ENCODE measurements around the gene DEFB124. TPM values are rescaled to one million over a fixed set of nuclear protein-coding genes. Genes with fewer than 3 reads are reported as not detected.

DEFB124 gene
- total and polyA plus RNA-seq, 4 donors, result 0.18 TPM; not detected in 3

DNA sequence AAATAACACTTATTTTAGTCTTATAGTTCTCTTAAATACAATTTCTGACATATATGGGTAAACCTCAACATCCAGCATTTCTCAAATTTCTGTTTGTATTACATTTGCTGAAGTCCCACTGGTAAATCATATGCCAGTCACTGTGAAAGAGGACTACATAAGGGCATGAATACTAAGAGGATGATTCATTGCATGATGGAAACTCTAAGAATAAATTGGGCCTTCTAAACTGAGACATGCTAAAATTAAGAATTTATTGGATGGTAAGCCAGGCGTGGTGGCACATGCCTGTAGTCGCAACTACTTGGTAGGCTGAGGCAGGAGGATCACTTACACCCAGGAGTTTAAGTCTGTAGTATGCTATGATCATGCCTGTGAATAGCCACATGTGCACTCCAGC lies 22.4 kb downstream of the DEFB124 start:
- WGBS, 2 donors, result 81 to 85% methylated on average over 2 of the region's 2 CpGs
- Histone ChIP-seq H3K9me3 (ENCODE audit: control insufficient read depth in 4 of 4, insufficient read depth in 3 of 4, low read length in 3 of 4) (peaks cover 0 to 2% (median 0%) of the 10 kb centered on the region in 4 donors), H3K9ac (ENCODE audit: insufficient read depth in 1 of 2, low read length in 2 of 2) (no peak overlapping the region), H3K4me3 (no peak overlapping the region), H3K27ac (ENCODE audit: low read depth in 1 of 2, low read length in 1 of 2) (no peak overlapping the region), H3K36me3 (ENCODE audit: control insufficient read depth in 4 of 4, insufficient read depth in 4 of 4, low read length in 4 of 4) (no peaks in the 10 kb centered on the region), H3K4me1 (ENCODE audit: control insufficient read depth in 5 of 5, insufficient read depth in 5 of 5, low read length in 5 of 5) (no peaks in the 10 kb centered on the region), H3K27me3 (ENCODE audit: control insufficient read depth in 3 of 3, insufficient read depth in 3 of 3, low read length in 2 of 3) (no peaks in the 10 kb centered on the region)
- ATAC-seq (ENCODE audit: insufficient read depth, low FRiP score) (no peak), DNase-seq (no peak)
- TF ChIP-seq, protein P1, sequence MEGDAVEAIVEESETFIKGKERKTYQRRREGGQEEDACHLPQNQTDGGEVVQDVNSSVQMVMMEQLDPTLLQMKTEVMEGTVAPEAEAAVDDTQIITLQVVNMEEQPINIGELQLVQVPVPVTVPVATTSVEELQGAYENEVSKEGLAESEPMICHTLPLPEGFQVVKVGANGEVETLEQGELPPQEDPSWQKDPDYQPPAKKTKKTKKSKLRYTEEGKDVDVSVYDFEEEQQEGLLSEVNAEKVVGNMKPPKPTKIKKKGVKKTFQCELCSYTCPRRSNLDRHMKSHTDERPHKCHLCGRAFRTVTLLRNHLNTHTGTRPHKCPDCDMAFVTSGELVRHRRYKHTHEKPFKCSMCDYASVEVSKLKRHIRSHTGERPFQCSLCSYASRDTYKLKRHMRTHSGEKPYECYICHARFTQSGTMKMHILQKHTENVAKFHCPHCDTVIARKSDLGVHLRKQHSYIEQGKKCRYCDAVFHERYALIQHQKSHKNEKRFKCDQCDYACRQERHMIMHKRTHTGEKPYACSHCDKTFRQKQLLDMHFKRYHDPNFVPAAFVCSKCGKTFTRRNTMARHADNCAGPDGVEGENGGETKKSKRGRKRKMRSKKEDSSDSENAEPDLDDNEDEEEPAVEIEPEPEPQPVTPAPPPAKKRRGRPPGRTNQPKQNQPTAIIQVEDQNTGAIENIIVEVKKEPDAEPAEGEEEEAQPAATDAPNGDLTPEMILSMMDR (IDR thresholded peaks at IDR 0.05; ENCODE audit: control extremely low read depth, extremely low read depth), result no peak

DNA sequence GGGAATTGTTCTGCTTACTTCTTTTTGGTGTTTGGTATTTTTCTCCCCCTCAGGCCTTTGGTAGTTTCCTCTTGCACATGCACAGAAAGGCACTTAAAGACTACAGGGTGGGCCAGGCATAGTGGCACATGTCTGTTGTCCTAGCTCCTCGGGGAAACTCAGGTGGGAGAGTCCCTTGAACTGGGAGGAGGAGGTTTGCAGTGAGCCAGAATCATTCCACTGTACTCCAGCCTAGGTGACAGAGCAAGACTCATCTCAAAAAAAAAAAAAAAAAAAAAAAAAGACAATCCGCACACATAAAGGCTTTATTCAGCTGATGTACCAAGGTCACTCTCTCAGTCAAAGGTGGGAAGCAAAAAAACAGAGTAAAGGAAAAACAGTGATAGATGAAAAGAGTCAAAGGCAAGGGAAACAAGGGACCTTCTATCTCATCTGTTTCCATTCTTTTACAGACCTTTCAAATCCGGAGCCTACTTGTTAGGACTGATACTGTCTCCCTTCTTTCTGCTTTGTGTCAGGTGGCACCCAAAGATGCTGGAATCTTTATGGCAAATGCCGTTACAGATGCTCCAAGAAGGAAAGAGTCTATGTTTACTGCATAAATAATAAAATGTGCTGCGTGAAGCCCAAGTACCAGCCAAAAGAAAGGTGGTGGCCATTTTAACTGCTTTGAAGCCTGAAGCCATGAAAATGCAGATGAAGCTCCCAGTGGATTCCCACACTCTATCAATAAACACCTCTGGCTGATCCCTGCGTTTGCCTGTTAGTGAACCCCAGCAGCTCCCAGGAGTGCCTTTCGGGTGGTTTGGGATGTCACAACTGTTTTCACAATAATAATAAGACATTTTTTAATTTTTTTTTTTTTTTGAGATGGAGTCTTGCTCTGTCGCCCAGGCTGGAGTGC lies 25.2 kb downstream of the DEFB124 start:
- WGBS, 2 donors, result 73 to 76% methylated on average over 8 of the region's 8 CpGs
- TF ChIP-seq, protein P1 (IDR thresholded peaks at IDR 0.05; ENCODE audit: control extremely low read depth, extremely low read depth), result no peak
- Histone ChIP-seq H3K27me3 (ENCODE audit: control insufficient read depth in 3 of 3, insufficient read depth in 3 of 3, low read length in 2 of 3) (no peaks in the 10 kb centered on the region), H3K9me3 (ENCODE audit: control insufficient read depth in 4 of 4, insufficient read depth in 3 of 4, low read length in 3 of 4) (peaks cover 0 to 2% (median 0%) of the 10 kb centered on the region in 4 donors), H3K36me3 (ENCODE audit: control insufficient read depth in 4 of 4, insufficient read depth in 4 of 4, low read length in 4 of 4) (no peaks in the 10 kb centered on the region), H3K4me1 (ENCODE audit: control insufficient read depth in 5 of 5, insufficient read depth in 5 of 5, low read length in 5 of 5) (no peaks in the 10 kb centered on the region), H3K4me3 (no peak overlapping the region), H3K9ac (ENCODE audit: insufficient read depth in 1 of 2, low read length in 2 of 2) (no peak overlapping the region), H3K27ac (ENCODE audit: low read depth in 1 of 2, low read length in 1 of 2) (no peak overlapping the region)
- ATAC-seq (ENCODE audit: insufficient read depth, low FRiP score) (no peak), DNase-seq (no peak)

DNA sequence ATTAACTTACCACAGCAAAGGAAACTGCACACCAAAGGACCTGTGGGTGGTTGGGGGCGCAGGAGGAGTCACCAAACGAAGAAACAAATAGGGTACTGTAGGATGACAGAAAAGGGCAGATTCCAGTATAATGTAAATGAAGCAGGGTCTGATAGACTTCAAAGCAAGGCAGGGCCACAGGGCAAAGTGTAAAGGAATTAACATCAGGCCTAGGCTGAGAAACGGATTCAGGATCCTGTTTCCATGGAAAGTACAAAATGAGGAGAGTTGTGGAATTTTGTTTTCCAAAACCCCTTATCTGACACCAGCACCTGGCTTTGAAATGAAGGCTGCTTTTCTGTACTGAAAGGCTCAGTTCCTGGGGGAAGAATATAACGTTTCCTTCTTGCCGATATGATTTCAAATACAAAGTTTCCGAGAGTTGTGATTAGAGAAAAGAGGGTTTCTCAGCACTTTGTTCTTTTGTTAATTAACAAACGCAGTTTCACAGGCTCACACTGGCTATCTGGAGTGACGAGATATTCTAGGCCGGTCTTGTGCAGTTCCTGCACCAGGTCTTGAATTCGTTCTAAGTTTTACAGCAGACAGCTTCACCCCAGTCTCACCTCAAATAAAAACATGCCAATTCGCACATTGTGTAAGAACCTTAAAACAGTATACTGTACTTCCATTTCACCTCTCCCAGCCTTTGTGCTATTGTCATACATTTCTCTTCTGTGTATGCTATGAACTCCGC lies 28.7 kb downstream of the DEFB124 start:
- H3K36me3 ChIP-seq (ENCODE audit: control insufficient read depth in 4 of 4, insufficient read depth in 4 of 4, low read length in 4 of 4), result no peaks in the 10 kb centered on the region
- no peak for ATAC-seq (ENCODE audit: insufficient read depth, low FRiP score)
- H3K9ac ChIP-seq (ENCODE audit: insufficient read depth in 1 of 2, low read length in 2 of 2), result no peak overlapping the region
- H3K27me3 ChIP-seq (ENCODE audit: control insufficient read depth in 3 of 3, insufficient read depth in 3 of 3, low read length in 2 of 3), result no peaks in the 10 kb centered on the region
- H3K27ac ChIP-seq (ENCODE audit: low read depth in 1 of 2, low read length in 1 of 2), result no peak overlapping the region
- 76 to 79% methylated on average over 12 of the region's 12 CpGs for WGBS, 2 donors
- DNase-seq, result no peak
- TF ChIP-seq, protein P1 (IDR thresholded peaks at IDR 0.05; ENCODE audit: control extremely low read depth, extremely low read depth), result no peak
- H3K4me3 ChIP-seq, result no peak overlapping the region
- H3K4me1 ChIP-seq (ENCODE audit: control insufficient read depth in 5 of 5, insufficient read depth in 5 of 5, low read length in 5 of 5), result no peaks in the 10 kb centered on the region
- peaks cover 0 to 5% (median 0%) of the 10 kb centered on the region in 4 donors for H3K9me3 ChIP-seq (ENCODE audit: control insufficient read depth in 4 of 4, insufficient read depth in 3 of 4, low read length in 3 of 4)
